GM12801 (cell line): ENCODE data around the gene SH2D2A.

Experiments used
- CTCF ChIP-seq: IDR thresholded peaks from one replicate; pipeline ENCODE4 v1.5.1; 2011; ENCODE audit warnings: control low read depth; ENCODE audit not compliant: insufficient read length; ENCODE audit errors: extremely low read depth

Gene SH2D2A

DNA sequence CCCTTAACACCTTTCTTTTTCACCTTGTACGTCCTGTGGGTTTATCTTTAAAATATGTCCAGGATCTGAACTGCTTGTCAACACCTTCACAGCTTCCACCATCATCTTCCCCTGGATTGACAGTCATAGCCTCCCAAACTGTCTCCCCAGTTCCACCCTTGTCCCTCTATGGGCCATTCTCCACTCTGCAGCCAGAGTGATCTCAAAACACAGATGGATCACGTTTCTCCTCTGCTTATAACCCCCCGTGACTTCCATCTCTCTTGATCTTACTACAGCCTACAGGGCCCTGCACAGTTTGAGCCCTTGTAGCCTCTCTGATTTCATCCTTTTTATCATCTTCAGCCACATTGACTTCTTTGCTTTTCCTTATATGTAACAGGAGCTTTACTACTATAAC lies 38.0 kb upstream of the SH2D2A start:
- no peak for TF ChIP-seq CTCF

GRCh38 chr1:156853761-156854160 lies 37.1 kb upstream of the SH2D2A start:
- TF ChIP-seq CTCF = no peak

- no peak for TF ChIP-seq CTCF
Observed at GRCh38 chr1:156852418-156852874, 35.8 kb upstream of the SH2D2A start.

DNA sequence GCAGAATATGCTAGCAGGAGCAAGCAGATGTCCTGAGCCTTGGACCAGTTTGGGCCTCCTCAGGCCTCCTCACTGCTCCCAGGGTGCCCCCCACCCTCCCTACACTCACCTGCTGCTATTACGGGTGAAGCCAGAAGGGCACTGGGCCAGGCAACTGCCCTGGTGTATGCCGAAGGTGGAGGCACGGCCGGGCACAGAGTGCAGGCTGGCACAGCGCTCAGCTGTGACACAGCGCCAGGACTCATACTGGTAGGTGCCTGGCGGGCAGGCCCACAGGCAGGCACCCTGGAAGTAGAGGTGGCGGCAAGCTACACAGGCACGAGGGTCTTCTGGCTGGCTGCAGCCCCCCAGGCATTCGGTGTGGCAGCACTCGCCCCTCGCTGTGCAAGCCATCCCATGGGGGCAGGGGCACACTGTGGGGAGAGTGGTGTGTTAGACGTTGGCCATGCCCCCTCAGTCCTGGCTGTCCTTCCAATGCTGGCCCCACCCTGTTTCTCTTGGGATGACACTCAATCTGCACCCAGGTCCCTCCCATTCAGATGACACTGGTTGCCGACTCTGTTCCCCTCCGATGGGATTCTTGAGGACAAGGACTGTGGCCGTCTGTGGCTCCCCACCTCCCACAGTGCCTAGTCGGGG lies 35.2 kb upstream of the SH2D2A start:
- no peak for TF ChIP-seq CTCF

DNA sequence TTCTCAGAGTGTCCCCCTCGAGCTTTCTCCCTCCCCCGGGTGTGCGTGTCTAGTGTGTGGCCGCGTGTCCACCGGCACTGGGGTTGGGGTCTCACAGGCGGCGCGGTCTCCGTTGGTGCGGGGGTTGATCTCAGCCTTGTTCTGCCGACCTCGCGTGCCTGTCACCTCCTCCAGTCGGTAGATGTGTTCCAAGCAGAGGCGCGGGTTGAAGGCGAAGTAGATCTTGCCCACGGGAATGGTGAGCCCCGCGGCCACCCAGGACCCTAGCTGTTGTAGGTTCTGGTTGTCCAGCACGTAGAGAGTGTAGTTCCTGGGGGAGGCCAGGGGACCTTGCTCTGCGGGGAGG lies 32.5 kb upstream of the SH2D2A start:
- no peak for TF ChIP-seq CTCF

- no peak for TF ChIP-seq CTCF
Observed at GRCh38 chr1:156848461-156849150, 32.0 kb upstream of the SH2D2A start.

GRCh38 chr1:156847591-156848460 lies 31.2 kb upstream of the SH2D2A start:
- TF ChIP-seq CTCF = no peak
